ENCODE data around the gene FUT4.

DNA sequence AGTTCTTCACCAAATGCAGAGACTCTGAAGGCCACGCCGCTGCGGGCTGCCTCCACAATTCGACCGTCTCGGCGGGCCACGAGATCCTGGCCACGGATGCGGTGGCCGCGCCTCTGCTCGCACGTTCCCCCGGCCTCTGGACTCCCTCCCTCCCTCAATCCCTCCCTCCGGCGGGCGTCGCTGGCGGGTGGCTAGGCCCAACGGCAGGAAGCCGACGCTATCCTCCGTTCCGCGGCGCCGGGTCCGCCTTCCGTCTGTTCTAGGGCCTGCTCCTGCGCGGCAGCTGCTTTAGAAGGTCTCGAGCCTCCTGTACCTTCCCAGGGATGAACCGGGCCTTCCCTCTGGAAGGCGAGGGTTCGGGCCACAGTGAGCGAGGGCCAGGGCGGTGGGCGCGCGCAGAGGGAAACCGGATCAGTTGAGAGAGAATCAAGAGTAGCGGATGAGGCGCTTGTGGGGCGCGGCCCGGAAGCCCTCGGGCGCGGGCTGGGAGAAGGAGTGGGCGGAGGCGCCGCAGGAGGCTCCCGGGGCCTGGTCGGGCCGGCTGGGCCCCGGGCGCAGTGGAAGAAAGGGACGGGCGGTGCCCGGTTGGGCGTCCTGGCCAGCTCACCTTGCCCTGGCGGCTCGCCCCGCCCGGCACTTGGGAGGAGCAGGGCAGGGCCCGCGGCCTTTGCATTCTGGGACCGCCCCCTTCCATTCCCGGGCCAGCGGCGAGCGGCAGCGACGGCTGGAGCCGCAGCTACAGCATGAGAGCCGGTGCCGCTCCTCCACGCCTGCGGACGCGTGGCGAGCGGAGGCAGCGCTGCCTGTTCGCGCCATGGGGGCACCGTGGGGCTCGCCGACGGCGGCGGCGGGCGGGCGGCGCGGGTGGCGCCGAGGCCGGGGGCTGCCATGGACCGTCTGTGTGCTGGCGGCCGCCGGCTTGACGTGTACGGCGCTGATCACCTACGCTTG is at the start of gene FUT4:
- TF ChIP-seq, protein P1, sequence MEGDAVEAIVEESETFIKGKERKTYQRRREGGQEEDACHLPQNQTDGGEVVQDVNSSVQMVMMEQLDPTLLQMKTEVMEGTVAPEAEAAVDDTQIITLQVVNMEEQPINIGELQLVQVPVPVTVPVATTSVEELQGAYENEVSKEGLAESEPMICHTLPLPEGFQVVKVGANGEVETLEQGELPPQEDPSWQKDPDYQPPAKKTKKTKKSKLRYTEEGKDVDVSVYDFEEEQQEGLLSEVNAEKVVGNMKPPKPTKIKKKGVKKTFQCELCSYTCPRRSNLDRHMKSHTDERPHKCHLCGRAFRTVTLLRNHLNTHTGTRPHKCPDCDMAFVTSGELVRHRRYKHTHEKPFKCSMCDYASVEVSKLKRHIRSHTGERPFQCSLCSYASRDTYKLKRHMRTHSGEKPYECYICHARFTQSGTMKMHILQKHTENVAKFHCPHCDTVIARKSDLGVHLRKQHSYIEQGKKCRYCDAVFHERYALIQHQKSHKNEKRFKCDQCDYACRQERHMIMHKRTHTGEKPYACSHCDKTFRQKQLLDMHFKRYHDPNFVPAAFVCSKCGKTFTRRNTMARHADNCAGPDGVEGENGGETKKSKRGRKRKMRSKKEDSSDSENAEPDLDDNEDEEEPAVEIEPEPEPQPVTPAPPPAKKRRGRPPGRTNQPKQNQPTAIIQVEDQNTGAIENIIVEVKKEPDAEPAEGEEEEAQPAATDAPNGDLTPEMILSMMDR (IDR thresholded peaks at IDR 0.05): peak in 3 of 7 experiments; percentile 1 to 9 (median 8)
- peak; percentile 94 to 95 (median 94) for TF ChIP-seq POLR2A (IDR thresholded peaks at IDR 0.05)

All from body of pancreas (tissue), 4 donors.